GM19395 (cell line): ENCODE results near the gene PEX1.
"Not testable (repeated sequence)": the region's sequence is repeated elsewhere in the genome, so short reads cannot be mapped to it uniquely, and the experiment has no call there.

Experiments
- ATAC-seq: cut with Tn5 transposase; IDR thresholded peaks from one replicate; pipeline ENCODE4 v1.9.1; 2021; ENCODE audit warnings: mild to moderate bottlenecking, moderate library complexity; ENCODE audit not compliant: unreplicated experiment

Gene PEX1

DNA sequence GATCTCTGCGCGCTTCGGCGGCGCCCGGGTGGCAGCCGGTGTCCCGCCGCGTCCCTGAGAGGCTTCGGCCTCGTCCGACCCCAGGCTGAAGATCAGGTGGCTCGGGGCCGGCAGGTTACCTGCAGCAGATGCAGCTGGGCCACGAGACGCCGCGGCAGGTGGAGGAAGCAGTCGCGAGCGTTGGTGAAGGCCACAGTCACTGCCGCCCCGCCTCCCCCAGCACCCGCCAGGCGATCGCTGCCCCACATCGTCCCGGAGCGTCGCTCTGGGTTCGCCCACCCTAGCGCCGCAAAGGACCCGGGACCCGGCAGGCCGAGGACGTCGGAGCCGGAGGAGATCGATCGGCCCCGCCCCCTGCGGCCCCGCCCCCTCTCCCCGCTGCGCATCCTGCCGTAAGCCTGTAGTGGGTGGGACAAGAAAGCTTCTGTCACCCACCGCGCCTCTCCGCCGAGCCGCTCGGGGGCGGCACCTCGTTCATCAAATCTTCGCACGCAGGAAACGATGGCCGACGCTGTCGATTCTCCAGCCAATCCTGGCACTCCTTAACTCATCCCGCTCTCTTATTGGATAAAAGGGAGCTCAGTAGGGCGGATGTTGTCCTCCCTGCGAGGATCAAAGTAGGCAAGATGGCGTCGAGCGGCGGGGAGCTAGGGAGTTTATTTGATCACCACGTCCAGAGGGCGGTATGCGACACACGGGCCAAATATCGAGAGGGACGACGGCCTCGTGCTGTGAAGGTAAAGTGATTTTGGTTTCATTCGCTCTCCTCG is at the start of gene PEX1, which contains the start of gene RBM48:
PEX1 (minus strand) TSS at position 333 of the 770 bp plus-strand sequence; CDS start at position 248, 85 bp downstream.
RBM48 (plus strand) TSS at position 608 of the 770 bp plus-strand sequence; CDS start at position 627, 19 bp downstream.
- ATAC-seq: peak; percentile 94

DNA sequence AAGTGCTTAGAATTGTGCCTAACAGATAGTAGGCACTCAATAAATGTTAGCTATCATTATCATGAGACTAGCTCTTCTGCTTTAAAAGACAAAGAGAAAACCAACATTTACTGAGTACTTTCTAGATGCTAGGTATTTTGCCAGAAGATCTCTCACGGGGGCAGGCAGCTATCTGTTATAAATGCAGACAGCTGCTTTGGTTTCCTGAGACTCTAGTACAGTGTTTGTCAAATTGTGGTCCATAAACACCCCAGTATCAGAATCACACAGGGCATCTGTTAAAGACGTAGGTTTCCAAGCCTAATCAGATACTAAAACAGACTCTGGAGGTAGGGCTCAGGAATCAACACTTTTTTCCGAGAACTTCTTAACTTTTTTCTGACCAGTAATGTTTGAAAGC is 48.0 kb upstream of the PEX1 start:
- ATAC-seq: no peak

DNA sequence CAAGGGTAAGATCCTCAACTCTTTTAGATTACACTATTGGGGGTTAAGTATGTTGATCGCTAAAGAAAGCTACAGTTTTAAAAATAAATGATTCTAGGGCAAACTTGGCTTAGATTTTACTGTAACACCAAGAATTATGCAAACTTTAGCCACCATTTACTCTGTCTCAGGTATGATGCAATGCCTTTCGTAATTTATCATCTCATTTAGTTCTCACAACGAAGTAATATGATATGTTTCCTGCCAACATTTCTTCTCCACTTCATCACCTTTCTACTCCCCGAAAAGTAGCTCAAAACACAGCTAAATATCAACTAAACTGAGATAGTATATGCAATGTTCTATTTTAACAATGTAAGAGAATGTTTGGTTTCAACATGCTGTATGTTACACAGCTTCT is 40.8 kb upstream of the PEX1 start:
- ATAC-seq: no peak

DNA sequence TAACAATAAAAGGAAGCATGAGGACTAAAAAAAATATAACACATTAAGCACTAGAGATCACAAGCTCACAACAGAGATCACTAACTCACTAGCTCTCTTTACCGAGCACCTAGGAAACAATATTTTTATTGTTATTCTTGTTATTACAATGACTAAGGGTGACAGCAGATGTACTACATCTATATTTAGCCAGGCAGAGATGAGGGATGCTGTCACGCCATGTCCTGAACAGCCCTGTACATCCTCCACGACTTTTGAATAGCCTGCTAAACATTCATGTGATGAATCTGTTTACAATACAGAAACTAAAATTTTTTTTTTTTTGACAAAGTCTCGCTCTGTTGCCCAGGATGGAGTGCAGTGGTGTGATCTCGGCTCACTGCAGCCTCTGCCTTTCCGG is 39.1 kb upstream of the PEX1 start:
- ATAC-seq: no peak

DNA sequence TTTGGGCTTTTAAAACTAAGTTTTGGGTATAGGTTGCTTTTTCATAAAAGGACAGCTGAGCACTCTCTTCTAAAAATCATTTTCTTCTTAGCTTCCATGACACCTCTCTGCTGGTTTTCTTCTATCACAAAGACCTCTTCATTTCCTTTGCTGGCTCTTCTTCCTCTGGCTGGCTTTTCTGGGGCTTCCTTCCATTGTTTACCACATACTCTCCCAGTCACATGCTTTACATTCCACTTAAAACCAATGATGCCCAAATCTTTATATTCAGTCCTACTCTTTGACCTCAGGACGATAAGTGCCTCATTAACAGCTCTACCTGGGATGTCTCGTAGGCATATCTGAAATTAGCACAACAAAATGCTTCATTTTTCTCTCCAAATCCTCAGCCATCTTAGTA is 35.0 kb upstream of the PEX1 start:
- no peak for ATAC-seq

DNA sequence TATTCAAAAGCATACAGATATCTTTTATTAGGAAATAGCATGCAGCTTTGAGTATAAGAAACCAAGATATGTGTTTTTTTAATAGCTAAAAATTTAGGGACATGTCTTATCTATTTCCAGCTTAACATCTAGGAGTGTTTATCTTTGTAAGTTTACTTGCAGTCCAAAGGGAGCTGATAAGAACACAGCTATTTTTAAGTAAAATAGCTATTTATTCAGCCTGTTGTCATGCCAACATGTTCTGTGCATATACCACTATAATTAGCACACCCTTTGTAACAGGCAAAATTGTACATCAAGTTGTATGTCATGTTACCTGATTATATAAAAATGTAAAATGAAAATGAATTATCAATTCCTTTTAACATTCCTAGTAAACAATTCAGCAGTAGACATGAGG is 32.3 kb upstream of the PEX1 start:
- ATAC-seq: no peak

DNA sequence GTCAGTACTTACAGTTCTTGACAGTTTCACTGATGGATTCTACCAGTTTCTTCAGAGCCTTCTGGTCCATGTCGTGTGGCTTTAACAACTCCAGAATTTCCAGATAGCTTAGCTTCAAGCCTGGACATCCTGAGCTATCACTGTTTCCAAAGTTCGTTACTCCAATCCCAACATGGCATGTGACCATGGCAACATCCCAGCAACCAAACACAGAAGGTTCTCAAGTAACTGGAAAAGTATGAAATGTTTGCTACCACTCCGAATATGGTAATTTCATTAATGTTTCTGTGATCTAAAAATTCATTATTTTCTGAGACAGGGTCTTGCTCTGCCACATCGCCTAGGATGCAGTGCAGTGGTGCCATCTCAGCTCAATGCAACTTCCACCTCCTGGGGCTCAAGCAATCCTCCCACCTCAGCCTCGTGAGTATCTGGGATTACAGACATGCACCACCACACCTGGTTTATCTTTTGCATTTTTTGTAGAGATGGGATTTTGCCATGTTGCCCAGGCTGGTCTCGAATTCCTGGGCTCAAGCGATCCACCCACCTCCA is 29.6 kb upstream of the PEX1 start:
- ATAC-seq: no peak

DNA sequence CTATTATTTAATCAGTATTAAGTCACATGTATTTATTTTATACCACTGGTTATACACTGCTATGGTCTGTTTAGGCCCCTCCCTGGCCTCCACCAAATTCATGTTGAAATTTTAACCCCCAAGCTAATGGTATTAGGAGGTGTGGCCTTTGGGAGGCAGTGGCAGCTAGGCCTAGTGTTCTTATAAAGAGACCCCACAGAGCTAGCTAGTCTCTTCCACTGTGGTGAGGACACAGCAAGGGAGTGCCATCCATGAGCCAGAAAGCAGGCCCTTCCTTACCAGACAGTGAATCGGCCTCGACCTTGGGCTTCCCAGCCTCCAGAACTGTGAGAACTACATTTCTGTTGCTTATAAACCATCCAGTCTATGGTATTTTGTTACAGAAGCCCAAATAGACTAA is 28.9 kb upstream of the PEX1 start:
- no peak for ATAC-seq

DNA sequence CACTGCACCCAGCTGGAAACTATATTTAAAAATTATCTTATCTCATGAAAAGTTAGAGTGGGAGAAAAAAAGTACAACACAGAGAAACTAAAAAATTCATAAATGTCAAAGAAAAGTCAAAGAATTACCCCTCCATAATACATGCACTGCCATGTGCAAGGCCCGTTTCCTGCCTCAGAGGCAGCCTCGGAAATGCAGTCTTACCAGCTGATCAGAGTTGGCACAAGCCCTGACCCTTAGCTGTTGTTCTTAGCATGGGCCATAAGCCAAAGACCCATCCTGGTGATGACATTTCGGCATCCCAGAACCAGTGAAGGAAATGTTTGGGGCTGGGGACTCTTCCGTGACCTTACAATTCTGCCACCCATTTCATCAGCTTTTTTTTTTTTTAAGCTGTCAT is 21.9 kb upstream of the PEX1 start:
- no peak for ATAC-seq

DNA sequence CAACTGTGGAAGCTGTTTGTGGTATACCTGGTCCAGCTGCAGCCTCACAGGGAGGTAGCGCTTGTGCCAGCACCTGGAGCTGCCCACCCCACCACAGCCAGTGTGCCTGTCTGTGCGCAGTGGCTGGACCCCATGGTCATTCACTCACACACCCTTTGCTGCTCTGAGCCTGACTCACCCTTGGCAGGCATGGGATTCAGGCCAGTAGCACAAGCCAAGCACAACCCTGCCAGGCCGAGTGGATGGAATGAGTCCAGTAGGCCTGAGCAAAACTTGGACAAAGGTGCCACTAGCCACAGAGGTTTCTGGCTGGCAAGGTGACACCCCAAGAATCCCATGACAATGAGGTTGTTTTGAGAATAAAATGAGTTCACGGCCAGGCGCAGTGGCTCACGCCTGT is 19.3 kb upstream of the PEX1 start:
- ATAC-seq: no peak

DNA sequence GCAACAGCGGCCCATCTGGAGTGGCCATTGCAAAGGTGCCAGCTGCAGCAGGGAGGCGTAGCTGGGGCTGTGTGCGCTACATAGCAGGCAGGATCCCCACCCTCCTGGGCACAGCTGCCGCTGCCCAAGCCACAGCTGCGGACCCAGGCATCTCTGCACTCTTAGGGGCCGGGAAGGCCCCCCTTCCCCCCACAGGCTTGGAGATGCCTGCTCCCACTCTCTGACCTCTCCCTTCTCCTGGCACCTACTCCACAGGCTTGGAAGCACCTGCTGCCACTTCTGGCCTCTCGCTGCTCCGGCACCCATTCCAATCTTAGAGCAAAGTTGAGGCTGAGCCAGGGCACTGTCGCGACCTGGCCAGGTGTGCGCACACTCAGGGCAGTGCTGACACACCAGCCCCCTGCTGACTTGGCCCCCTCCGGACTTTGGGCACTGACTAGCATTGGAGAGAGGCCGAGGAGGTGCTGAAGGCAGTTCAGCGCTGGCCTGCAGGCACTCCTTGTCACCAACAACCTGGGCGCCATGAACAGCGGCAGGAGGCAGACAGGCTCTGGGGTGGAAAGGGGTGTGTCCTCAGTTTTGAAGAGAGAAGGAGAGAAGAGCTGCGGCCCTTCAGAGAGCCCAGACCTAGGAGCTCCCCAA is 18.7 kb upstream of the PEX1 start:
- ATAC-seq: no peak

DNA sequence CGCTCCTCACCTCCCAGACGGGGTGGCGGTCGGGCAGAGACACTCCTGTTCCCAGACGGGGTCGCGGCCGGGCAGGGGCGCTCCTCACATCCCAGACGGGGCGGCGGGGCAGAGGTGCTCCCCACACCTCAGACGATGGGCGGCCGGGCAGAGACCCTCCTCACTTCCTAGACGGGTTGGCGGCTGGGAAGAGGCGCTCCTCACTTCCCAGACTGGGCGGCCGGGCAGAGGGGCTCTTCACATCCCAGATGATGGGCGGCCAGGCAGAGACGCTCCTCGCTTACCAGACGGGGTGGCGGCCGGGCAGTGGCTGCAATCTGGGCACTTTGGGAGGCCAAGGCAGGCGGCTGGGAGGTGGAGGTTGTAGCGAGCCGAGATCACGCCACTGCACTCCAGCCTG is 16.8 kb upstream of the PEX1 start:
- not testable (repeated sequence) for ATAC-seq

DNA sequence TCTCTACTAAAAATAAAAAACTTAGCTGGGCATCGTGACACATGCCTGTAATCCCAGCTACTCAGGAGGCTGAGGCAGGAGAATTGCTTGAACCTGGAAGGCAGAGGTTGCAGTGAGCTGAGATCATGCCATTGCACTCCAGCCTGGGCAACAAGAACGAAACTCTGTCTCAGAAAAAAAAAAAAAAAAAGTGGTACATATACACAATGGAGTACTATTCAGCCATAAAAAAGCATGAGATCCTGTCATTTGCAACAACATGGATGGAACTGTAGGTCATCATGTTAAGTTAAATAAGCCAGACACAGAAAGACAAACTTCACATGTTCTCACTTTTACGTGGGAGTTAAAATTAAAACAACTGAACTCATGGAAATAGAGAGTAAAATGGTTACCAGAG is 15.2 kb upstream of the PEX1 start:
- ATAC-seq: not testable (repeated sequence)

DNA sequence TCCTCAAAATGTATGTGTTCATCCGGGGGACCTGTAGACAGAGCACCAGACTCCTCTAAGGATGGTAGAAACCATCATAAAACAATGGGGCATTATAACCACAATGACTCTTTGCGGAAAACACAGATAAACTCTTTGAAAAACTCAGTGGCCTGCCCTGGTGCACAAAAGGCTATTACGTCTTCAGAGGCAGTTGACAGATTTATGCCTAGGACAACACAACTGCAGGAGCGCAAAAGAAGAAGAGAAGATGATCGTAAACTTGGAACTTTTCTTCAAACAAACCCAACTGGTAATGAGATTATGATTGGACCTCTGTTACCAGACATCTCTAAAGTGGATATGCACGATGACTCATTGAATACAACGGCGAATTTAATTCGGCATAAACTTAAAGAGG is 6.3 kb upstream of the PEX1 start:
- no peak for ATAC-seq

DNA sequence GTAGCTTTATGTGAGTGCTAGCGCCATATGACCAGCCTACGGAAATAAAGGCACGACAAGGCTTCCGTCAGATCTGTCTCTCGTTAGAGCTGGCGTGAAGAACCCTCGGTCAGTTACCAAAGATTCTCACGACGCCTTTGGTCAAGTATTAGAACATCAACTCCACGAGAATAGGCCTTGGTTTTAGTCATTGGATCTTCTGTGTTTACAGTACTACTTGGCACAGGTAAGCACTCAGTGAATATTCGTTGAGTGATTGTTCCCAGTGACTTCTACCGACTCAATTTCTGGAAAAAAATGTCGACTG is 591 bp upstream of the PEX1 start:
- ATAC-seq: peak; percentile 9

DNA sequence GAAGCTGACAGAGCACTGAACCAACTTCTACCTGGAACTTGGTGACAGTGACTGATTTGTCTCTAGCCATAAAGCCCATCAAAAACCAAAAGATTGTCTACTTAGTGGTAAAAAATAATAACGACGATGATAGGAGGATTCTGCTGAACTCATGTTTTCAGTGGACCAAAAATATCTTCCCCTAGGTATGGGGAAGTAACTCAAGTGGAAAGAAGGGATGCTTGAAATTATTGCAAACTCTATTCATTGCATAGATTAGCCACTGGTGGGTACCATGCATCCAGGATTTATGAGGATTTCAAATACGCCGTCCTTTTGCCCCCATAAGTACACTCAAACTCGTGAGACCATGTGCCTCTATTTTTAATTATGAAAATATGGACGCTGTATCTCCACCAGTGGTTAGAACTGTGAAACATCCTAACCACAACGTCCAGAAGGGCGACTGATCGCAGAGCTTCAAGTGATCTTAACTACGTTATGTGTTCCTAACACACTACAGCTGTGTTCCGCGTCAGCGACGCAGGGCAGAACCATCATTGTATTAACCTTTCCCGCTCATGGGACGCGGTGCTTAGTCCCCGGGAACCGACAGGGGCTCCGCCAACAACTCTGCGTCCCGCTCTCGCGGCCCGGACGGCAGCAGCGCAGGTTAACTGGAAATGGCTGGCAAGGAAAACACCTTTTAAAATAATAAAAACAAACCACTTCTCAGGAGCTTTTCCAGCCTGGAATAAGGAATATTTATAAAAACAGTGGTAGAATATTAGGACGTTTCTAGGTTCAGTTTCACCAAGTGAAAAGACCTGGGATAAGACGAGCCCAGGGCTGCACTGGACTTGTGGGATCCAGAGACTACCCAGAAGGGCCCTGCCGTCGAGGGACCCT is 776 bp downstream of the PEX1 start:
- ATAC-seq: peak; percentile 47

DNA sequence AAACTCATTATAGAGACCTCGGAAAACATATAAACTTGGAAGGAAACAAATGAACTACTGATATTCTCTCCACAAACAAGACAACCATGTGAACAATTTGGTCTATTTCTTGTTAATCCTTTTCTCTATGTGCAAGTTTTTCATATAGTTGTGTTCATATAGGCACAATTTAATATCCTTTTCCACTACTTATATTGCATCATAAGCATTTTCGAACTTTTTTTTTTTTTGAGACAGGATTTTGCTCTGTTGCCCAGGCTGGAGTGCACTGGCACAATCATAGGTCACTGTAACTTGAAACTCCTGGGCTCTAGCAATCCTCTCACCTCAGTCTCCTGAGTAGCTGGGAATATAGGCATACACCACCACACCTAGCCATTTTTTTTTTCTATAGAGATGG is 5.2 kb downstream of the PEX1 start:
- ATAC-seq: no peak

DNA sequence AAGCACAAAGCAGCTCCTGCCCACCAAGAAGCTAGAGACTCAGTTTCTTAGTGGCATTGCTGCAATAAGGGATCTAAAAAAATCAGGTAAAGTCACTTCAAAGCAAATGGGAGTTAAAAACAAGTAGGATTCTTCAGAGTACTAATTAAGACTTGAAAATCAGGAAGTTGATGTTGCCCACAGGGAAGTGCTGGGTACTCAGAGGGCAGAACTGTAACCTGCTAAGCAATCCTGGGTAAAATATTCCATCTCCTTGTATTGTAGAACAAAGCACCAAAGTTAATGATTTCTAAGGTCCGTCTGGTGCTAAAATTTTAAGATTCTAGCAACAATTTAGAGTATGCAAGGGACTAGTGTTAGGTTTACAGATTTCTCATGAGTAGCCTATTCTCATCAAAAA is 8.3 kb downstream of the PEX1 start:
- ATAC-seq: no peak

DNA sequence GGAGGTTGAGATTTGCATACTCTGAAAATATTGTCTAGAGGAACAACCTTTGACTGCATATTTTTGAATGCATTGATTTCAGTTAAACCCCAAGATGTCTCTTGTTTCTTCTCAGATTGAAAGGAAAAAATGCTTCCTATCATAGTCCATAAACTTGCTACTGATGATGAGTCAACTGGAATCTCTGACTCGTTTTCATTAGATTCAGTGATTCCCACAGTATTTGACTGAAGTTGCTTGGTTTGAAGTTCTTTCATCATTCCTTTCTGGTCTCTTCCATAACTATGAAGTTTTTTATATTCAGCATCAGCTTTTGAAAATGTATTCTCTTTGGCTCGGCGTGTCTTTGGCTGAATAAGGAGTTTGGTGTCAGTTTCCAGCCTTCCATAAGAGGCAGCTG is 10.7 kb downstream of the PEX1 start:
- ATAC-seq: no peak

DNA sequence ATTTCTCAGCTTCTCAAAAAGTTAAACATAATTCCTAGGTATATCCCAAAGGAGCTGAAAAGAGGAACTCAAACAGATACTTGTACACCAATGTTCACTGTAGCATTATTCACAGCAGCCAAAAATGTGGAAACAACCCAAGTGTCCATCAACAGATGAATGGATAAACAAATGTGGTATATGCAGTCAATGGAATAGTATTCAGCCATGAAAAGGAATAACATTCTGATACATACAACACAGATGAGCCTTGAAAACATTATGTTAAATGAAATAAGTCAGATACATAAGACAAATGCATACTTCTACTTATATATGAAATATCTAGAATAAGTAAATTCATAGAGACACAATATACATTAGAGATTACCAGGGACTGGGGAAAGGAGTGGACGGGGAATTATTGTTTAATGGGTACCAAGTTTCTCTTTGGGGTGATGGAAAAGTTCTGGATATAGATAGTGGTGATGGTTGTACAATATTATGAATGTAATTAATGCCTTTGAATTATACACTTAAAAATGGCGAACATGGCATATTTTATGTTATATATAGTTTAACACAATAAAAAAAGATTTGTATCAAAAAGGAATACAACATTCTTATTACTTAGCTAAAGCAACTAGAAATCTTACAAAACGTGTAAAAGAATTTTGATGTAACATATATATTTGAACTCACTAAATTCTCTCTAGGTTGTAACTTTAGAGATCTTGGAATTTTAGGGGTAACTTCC is 15.0 kb downstream of the PEX1 start:
- ATAC-seq: no peak

DNA sequence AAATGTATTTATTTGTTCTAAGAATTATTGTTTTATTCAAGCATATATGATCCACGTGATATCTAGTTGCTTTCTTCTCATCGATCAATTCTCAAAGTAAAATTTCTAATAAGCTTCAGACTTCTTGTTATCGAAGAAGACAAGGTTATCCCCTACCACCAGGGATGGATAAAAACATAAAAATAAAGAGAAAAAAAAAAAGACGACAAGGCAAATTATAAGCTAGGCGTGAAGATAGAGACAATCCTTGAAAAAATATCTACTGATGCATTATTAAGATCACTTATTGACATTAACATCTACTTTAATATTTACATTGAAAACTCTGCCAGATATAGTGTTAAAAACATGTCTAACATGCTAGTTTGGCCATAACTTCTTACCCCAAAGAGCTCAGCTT is 19.4 kb downstream of the PEX1 start:
- no peak for ATAC-seq
